NCI-H1436 (cell line): Measurements from ENCODE around the gene WDFY1.
"Not testable (repeated sequence)": the region's sequence is repeated elsewhere in the genome, so short reads cannot be mapped to it uniquely, and the experiment has no call there.

Experiments used
- DNase-seq: peaks from one replicate; lab custom pipeline; 2025; lab: John Stamatoyannopoulos, UW

Gene WDFY1

GRCh38 chr2:223957092-223957851 is 12.1 kb upstream of the WDFY1 start, which contains the start of gene MRPL44:
TSS of gene MRPL44 (plus strand) at chr2:223957463. CDS start at chr2:223957473, 10 bp downstream.
- peak; percentile 91 for DNase-seq

DNA sequence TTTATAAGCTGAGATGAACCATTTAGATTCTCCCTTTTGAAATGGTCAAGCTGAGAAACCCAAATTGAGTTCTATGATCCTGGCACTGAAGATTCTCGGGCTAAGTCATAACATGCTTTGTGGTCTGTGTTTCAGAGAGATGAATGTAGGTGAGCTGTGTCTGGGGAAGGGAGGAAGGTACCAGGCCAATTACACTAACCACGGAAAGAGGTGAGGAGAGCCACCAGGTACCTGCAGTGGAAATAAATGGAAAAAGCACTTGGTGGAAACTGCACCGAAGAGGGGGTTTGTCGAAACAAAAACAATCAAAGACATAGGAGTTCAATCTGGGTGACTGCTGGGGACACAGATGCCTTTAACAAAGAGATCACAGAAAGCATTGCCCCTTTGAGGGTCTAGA is 11.2 kb upstream of the WDFY1 start:
- no peak for DNase-seq

GRCh38 chr2:223954401-223954800 is 9.3 kb upstream of the WDFY1 start:
- DNase-seq = no peak

DNA sequence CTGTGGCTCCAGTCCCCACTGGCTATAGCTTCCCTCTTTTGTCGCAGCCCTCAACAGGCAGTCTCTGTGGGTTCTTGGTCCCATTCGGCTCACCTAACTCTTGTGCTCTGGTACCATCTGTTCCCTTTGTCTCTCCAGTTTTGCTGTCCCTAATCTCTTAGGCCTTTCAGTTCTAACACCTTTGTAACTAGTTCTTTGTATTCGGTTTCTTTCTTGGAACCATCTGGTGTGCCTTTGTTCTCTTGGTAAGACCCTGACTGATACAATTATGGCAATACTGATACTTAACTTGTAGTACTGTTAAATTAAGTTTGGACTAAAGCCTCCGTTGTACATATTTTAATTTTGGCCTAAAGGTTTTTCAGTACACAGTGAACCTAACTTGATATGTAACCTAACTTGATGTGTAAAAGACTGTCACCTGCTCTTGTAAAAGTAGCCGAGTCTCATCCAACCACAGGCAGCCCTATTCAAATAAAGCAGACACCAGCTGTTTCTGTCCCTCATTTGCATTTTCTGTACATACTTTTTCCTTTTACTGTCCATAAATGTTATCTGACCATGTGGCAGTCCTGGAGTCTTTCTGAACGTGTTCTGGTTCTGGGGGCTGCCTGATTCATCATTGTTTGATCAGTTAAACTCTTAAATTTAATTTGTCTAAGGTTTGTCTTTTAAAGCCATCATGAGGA is 7.3 kb upstream of the WDFY1 start:
- DNase-seq = no peak

- no peak for DNase-seq
These were observed 5.6 kb upstream of the WDFY1 start for GRCh38 chr2:223950448-223951347.

- no peak for DNase-seq
These were observed 4.2 kb upstream of the WDFY1 start for GRCh38 chr2:223949241-223949840.

- no peak for DNase-seq
These were observed 2.6 kb upstream of the WDFY1 start for GRCh38 chr2:223947711-223948205.

DNA sequence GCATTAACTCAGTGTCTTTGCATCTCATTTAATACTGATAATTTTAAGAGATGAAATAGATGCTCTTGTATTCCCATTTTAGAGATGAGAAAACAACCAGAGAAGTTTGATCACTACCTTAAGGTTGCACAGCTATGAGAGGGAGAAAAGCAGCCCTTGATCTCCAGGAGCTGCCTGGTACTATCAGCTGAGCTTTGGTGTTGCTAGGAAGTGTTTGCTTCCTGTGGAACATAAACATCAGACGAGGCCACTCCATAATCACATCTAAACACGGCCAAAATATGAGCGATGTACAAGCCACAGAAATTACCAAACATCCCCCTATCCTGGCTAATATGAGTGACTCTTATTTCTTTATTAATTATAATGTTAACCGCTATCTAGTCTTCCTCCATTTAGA is 620 bp upstream of the WDFY1 start:
- DNase-seq = no peak

- no peak for DNase-seq
These were observed 901 bp downstream of the WDFY1 start for GRCh38 chr2:223944166-223944702.

DNA sequence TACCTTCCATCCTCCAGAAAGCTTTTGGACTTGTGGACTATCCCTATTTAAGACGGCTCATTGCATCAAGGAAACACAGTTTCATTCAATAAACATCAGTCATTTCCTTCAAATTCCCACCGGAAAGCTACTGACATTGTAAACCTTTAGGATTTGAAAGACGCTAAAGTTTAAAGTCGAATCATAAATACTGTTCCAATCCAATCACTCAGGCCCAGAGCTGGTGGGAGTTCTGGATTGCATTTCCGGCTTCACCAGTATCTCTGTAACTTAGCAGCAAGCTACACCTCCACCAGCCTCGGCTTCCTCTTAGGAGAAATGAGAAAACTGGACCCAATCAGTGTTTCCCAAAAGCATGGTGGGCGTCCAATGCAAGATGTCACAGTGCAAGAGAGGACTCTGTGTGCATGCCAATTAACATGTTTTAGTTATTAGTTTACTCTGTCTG is 1.6 kb downstream of the WDFY1 start:
- DNase-seq = no peak

DNA sequence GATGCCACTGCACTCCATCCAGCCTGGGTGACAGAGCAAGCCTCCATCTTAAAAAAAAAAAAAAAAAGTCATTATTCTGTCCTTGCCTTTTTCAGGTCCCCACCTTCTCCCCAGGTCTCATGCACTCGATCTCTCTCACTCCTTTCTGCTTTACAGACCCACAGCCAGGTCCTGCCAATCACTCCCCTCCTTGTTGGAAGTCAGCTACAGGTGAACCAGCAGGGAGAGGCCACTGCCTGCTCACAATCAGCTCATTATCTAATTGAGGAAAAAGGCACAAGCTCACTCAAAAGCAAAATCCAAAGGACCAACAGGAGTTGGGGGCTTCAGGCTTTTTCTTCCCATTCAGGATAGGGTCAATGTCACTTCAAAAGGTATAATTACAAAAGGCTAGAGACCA is 2.0 kb downstream of the WDFY1 start:
- DNase-seq = no peak

GRCh38 chr2:223941579-223942277 is 3.4 kb downstream of the WDFY1 start:
- DNase-seq = no peak

DNA sequence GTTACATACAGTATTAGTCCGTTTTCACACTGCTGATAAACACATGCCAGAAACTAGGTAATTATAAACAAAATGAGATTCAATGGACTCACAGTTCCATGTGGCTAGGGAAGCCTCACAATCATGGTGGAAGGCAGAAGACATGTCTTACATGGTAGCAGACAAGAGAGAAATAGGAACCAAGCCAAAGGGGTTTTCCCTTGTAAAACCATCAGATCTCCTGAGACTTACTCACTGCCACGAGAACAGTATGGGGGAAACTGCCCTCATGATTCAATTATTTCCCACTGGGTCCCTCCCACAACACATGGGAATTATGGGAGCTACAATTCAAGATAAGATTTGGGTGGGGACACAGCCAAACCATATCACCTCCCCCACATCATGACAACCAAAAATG is 5.7 kb downstream of the WDFY1 start:
- not testable (repeated sequence) for DNase-seq

DNA sequence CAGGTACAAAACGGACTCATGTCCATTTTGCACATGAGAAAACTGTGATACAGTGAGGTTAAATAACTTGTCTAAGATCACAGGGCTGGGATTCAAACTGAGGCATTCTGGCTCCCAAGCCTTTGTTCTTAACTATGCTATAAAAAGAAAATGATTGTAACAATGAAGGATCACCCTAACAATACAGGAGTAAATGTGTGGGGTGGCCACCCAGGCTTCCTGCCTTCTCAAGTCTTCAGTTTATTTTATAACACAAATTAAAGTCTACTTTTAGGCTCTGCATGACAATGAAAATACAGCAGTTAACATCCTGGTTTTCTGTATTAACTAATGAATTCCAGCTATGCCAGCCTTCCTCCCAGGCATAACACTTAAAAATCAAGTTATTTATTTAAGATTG is 7.6 kb downstream of the WDFY1 start:
- no peak for DNase-seq

- DNase-seq = no peak
These were observed 8.2 kb downstream of the WDFY1 start for GRCh38 chr2:223936862-223937326.

GRCh38 chr2:223935459-223936125 is 9.5 kb downstream of the WDFY1 start:
- DNase-seq = no peak

- DNase-seq = no peak
These were observed 10.3 kb downstream of the WDFY1 start for GRCh38 chr2:223934870-223935269.

- DNase-seq = no peak
These were observed 12.0 kb downstream of the WDFY1 start for GRCh38 chr2:223932816-223933800.
